HG03558 (cell line): Measurements from ENCODE around the gene LHPP.

Source experiments
- ATAC-seq: cut with Tn5 transposase; IDR thresholded peaks from one replicate; pipeline ENCODE4 v1.9.1; 2021; ENCODE audit warnings: moderate number of reproducible peaks; ENCODE audit not compliant: unreplicated experiment; ENCODE audit errors: extremely low read depth

The LHPP gene

DNA sequence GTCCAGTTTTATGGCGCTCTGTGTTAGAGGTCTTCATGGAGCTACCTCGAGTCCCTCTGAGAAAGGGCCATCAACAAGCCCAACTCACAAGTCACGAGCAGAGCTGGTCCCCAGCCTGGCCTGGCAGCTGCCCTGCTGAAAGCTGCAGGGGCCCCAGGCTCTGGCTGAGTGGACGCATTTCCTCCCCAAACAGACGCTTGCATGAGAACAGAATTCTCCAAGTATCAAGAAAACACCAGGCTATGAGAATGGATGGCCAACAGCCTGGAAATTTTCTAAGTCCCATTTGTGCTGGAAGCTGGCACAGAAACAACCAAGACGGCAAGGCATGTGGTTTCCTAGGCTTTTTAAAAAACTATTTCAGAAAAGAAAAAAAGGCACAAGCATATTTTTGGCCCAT, 167.8 kb downstream of the LHPP start:
- no peak for ATAC-seq

DNA sequence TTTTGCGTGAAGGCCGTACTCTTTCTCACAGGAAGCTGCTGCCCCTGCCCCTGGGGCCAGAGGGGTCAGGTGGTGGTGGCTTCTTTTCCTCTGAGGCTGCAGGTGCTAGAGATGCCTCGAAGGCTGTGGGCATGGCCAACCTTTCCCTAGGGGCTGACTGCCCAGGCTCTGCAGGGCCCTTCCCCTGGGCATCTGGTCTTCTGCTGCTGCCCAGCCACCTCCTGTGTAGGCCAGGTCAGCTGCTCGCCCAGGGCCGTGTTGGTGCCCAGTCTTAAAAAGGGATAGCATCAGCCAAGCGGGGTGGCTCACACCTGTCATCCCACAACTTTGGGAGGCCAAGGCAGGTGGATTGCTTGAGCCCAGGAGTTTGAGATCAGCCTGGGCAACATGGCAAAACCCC, 168.2 kb downstream of the LHPP start:
- ATAC-seq, result no peak

DNA sequence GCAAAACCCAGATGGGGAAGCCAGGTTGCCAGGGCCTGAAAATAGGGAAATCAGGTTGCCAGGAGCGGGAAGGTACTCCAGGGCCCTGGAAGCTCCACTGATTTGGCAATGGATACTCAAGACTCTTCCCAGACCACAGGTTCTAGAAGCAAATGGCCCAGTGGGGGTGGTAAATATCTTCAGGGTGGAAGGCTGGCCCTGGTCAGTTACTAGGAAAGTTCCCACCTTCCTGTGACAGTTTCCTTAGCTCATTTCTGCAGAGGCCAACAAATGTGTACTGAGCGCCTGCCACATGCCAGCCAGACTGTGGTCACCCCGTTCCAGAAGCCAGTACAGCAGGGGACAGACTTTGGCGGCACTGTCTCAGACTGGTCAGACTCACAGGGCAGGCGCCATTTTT, 168.9 kb downstream of the LHPP start:
- no peak for ATAC-seq

DNA sequence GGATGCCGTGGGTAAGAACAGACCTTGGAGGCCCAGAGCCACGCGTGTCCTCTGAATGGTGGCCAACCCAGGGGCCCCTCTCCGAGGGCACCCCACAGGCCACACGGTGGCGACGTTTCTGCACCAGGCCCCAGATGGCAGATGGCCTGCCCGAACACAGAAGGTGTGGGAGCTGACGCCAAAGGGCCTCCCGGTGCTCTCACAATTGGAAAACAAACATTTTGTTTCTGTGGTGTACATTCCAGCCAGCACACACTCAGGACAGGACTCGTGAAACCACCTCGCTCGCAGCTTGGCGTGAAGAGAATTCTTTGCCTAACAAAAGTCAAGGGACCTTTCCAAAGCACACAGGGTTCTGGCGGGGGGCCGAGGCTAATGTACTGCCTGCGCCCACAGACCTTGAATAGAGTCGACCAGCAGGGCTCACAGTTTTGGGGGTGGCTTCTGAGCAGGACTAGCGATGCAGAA, 170.5 kb downstream of the LHPP start:
- ATAC-seq, result no peak

DNA sequence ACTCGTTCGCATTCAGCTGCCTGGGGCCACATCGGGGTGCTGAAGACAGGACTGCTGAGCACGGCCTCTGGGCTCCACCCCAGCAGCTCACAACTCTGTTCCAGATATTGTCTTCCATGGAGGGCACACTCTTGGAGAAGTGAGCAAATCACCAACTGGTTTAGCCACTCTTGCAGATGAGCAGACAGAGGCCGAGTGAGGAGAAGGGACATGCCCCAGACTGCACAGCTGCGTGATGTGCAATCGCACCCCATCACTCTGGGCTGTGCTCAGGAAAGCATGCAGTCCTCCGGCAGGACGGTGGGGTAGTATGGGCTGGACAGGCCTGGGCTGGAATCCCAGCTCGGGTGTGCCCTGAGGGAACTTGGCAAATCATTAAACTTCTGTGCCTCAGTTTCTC, 170.9 kb downstream of the LHPP start:
- no peak for ATAC-seq

DNA sequence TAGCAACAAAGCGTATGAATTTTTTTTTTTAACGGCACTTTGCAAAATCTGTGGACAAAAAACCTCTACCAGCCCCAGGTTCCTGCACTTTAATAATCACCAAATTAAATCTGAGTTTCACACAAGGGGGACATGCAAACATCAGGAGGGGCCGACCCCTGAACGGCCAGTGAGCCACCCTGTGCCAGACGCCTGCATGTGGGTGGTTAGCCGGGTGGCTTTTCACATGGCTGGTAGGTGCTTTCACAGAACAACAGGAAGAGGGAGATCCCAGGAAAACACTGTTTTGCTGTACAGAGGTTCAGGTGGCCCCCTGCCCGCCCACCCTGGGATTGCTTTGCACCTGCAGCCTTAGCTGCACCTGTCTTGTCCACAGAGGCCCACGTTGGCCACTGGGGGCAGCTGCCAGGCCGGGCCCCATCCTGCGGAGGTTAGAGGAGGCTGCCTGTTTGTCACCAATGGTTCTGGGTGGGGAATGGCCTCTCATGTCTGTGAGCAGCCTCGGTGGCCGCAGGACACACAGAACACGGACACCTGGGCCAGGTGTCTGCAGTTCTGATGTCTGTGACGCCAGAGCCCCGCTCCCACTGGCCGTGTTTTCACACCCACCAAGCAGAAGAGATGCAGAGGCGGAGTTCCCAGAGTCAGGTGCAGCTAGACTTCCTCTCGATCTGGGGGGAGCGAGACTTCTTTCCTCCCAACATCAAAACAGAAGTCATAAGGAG, 174.8 kb downstream of the LHPP start:
- ATAC-seq, result no peak

DNA sequence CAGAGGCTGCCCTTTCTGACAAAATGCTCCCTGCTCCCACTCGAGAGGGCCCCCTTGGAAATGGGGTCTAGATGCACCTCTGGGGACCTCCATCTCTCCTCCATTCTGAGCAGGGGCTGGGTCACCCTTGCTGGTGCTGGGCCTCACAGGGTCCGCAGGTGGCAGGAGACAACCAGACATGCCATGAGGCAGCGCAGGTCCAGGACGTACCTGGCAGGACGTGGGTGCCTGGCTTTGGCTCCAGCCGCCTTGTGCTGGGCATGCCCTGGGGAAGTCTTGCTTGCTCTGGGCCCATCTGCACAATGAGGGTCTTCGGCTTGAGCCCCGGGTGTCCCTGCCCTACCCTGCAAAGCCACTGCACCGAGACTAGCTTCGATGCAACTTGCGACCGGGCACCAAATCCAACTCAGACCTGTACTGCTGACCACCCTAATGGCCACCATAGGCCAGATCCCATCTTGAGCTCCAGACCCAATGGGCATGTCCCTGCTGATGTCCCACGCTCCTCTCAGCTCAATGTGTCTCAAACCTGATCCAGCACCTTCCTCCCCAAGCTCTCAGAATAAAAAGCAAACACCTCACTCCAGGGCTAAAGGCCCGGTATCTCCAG, 175.6 kb downstream of the LHPP start:
- no peak for ATAC-seq

DNA sequence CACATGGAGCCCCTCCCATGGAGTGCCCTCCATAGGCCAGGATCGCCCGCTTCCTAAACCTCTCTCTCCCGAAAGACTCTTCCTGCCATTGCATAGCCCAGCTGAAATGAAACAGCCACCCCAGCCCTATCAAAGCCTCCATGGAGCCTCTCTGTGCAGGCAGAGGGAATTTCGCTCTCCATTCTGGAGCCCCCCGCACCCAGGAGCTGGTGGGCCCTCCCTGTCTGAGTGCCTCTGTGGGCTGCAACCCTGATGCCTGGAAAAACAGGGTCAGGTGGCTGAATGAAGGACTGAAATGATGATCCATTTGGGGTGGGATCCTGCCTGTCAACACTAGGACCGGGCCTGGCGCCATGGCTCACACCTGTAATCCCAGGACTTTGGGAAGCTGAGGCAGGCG, 176.1 kb downstream of the LHPP start:
- no peak for ATAC-seq

DNA sequence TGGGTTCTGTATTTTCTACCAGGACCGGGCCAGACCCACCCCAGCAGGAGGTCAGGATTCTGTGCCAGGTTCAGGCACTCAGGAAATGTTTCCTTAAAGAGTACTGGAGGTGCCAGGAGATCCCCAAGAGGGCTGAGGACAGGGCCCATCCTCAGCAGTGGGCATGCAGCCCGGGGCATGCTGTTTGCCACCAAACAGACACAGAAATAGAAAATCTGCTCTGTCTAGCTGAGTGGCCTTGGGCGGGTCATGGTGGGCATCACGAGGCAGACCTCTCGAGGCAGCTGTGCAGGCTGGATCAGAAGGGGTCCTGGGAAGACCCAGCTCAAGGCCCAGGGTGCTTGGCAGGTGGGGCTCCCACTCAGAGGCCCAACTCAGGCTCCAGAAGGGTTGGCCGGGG, 177.6 kb downstream of the LHPP start:
- no peak for ATAC-seq

DNA sequence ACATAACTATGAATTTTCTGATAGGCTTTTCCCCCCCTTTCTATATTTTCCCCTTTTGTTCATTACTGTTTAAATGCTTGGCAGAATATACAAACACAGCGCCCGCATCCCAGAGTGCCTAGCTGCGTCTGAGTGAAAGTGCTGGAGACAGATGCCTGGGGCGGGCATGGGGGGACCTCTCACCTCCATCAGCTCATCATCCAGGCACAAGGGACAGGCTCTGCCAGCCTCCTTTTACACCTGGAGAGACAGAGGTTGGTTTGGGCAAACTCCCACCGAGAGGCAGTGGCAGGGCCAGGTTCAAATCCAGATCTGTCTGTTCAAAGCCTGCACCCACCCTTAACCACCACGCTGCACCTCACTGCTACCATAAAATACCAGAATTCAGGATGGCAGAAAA, 178.0 kb downstream of the LHPP start:
- ATAC-seq, result no peak

DNA sequence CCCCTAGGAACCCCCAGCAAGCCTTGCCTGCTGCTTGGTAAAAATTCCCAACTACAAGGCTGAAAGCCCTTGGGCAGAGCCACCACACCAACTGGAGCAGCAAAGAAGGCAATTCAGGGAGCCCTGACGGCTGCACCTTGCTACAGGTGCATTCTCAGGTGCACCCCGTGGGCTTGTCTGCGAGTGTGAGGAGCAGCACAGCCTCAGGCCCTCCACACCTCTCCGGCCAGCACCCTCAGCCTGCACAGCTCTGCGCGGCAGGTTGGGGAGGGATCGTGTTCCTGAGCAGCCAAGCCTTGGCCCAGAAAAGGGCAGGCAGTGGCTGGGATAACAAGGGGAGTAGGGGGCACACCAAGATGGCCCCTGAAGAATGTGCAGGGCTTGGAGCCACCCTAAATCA, 178.4 kb downstream of the LHPP start:
- ATAC-seq, result no peak

DNA sequence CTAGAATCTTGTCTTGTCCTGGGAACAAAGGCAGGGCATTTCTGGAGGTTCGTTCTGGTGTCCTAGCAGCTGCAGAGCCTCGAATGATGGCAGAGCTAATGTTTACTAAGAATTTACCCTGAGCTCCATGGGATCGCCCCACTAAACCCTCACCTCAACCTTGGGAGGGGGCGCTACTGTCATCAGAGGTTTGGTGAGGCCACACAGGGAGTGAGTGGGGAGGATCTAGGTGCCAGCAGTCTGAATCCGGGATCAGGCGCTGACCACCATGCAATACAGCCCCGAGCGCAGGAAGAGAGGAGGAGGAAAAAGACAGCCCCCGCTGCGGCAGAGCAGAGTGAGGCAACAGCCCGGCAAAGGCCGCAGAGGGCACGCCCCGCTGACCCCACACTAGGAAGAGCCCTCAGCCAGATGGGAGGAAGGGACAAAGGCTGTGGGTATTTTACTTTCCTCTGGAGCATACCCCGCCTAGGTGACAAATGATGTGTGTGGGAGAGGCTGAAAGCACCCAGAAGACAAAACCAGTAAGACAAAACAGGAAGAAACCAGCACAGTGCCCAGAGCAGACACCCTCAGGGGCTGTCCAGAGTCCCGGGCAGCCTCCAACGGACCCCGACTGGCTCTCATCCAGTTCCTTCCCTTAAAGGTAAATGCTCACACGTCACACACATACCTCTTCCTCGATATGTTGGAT, 179.1 kb downstream of the LHPP start:
- no peak for ATAC-seq

DNA sequence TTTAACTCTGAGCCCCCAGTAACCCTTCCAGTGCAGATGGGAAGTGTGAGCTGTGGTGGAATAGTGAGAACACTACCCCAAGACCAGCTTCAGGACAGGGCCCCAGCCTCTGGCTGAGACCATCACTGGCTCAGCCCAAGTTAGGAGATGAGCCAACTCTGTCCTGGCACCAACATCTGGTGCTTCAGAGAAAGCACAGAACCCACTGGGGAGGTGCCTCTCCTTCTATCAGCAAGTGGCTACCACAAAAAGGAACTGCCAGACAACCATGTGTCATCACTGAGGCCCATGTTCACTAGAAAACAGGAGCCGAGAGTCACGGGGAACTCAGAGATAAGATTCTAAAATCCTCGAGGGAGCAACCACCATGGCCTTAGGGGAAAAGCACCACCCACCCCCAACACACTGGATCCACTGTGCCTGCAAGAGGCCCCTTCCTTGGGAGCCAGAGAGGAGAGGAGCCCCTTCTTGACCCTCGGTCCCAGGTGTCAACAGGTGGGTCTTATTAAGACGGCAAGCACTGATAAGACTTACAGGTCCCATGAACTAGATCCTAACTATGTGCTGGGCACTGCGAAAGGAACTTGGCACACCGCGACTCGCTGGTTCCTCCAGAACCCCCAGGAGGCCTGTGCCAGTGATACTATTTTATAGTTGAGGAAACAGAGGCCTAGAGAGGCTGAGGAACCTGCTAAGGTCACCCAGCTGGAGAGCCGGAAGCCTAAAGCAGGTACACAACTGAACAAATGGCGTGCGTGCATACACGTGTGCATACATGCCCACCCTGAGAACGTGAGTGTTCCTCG, 179.9 kb downstream of the LHPP start:
- no peak for ATAC-seq

DNA sequence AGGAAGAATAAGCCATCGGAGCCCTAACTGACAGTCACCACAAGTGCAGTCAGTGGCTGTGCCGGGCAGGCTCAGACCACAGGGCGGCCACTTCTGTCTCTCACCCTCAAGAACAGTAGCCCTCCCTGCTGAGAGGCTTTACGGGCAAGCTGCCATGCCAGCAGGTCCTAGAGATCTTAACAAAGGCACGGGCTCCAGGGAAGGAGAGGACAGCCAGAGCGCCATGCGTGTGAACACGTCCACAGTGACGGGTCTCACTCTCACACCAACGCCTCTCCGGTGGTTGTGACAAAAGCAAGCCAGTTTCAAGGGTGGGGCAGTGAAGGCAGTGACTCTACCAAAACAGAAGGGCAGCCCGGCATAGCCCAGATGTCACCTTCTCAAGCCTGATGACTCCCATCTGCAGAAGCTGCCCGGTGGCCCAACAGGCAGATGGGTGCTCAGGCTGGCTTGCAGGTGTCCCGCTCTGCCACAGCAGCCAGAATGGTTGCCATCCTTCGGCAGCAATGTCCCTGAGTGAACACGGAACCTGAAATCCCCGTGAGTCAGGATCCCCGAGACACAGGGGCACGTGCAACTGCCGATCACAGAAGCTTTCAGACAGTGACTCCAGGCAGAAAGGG, 180.6 kb downstream of the LHPP start:
- ATAC-seq, result no peak

DNA sequence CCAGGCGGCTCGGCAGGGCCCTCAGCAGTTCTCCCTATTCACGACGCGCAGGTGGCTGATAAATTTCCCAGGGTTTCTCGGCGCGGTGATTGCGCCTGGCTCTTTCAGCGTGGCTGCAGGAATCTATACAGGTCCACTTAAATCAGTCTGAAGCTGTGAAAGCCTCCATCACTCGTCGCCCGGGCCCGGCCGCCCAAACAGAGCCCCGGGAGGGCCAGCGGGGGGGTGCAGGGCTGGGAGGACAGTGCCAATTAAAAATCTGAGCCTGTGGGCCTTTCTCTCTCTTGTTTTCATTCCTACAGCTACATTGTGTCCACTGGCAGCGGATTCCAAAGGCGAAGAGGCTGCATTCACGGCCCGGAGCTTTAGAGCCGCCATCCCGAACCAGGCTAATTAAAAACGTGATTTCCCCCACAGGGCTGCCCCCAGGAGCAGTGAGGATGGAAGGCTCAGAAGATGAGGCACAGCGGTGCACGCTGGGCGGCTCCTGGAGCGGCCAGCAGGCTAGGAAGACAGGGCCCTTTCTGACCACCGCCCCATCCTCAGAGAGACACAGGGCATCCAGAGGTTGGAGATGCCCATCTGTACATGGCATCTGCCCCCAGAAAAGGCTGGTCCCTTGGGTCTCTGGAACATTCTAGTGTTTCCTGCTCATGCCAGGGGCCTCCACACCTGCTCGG, 181.8 kb downstream of the LHPP start:
- ATAC-seq, result no peak

DNA sequence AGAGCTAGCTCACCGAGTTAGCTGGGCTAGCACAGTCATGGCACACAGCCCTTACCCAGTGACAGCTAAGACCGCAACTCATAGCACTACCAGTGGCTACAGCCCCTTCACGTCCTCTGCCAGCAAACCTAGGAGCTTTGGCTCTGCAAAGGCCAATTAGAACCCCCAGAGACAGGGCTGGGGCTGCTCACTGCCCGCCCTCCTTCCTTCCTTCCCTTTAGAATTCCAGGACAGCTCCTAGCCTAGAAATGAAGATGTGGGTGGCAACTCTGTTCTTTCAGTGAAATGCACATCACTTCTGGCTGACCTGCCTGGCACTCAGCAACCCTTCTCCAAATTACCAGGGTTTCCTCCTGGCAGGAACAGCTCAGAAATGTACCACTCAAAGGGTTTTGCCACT, 182.6 kb downstream of the LHPP start:
- ATAC-seq, result no peak

DNA sequence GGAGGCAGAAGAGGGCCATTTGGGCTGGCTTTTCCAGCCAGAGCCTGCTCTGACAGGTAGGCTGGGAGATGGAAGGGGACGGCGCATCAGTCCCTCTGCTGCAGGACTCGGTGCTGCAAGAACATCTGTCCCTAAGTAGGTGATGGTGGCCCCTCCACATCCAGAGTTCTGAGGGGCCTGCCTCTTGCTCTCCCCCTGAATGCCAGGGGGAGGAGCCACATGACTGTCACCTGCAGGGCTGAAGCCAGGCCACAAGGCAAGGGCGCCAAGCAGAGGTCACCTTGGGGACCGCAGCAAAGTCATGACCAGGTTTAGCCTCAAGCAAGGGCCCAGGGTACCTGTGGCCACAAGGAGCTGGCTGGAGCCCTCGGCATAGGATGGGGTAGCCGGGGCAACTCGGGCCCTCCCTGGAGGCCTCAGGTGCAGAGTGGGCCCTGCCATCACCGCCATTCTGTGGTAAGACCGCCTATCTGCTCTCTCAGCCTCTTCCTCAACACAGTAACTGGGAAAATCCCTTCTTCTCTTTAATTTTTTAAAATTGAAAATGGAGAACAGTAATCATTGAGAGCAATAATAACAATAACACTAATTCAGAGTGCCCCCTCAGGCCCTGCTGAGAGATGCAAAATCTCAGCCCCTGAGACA, 183.3 kb downstream of the LHPP start:
- no peak for ATAC-seq

DNA sequence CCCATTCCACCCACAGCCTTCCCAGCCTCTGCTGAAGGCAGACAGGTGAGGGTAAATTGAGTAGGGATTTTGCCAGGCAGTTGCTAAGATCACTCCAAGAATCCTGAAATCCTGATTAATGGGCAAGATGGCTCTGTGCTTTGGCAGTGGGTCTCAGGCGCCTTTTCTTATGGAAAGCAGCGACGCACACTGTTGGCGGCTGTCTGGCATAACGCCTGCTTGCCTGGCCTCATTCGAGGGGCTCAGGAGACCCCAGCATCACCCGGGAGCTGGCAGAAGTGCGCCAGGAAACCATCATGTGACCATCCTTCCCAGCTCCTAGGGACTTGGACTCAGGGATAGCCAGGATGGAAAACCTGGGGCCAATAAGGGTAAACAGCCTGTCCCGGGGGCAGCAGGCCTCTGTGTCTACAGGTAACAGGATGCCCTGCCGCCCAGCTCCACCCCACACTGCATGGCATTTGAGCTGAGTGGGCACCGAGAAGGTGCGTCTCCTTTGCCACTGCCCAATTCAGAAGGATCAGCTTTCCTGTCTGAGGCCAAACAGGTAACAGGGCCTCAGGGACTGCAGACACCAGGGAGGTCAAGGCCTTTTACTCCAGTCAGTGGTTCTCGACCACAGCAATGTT, 184.0 kb downstream of the LHPP start:
- ATAC-seq, result no peak
